WERI-Rb-1 (cell line): ENCODE data around the gene PDILT.

Experiments
- DNase-seq: peaks from one replicate; pipeline ENCODE4 v3.0.0-alpha.2; 2020
- H3K27ac ChIP-seq: fragments of 250-450 bp; sonication (Bioruptor Pico); 2 replicates; pipeline ENCODE4 v1.5.1; 2020; ENCODE audit warnings: mild to moderate bottlenecking, moderate library complexity
- H3K27me3 ChIP-seq: fragments of 250-450 bp; sonication (Bioruptor Pico); 2 replicates; pipeline ENCODE4 v1.5.1; 2021; ENCODE audit warnings: mild to moderate bottlenecking, low read depth, moderate library complexity; ENCODE audit not compliant: insufficient read depth, severe bottlenecking
- H3K36me3 ChIP-seq: fragments of 250-450 bp; sonication (Bioruptor Pico); 2 replicates; pipeline ENCODE4 v1.5.1; 2020; ENCODE audit warnings: mild to moderate bottlenecking, moderate library complexity
- H3K4me3 ChIP-seq: 2 replicates; pipeline ENCODE4 v1.5.1; 2011; ENCODE audit warnings: low read depth, mild to moderate bottlenecking, control low read depth, low read length
- H3K9me3 ChIP-seq: fragments of 250-450 bp; sonication (Bioruptor Pico); 2 replicates; pipeline ENCODE4 v1.5.1; 2021; ENCODE audit warnings: mild to moderate bottlenecking, moderate library complexity; ENCODE audit not compliant: severe bottlenecking
- TF ChIP-seq, protein P1 (sequence below): IDR thresholded peaks from 2 replicates; pipeline ENCODE4 v1.5.1; 2011; ENCODE audit warnings: low read depth, mild to moderate bottlenecking, control low read depth, inconsistent platforms, low read length

PDILT gene

DNA sequence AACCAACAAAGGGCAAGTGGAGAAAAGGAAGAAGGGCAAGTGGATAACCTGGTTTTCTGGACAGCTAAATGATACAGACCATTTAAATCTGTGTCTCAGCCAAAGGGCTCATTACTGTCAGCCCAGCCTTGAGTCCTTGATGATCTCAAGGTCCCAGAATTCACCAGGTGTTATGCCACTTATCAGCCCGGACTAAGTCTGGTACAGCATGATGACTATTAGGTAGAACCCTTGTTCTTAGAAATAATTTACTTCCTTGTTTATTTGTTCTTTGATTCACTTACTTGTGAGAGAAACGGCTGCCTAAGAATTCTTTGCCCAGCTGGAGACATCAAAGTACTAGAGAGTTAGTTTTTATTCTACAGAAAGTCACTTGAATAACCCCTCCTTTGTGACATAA is 3.5 kb downstream of the PDILT start:
- no peaks in the 10 kb centered on the region for H3K9me3 ChIP-seq
- H3K36me3 ChIP-seq: no peaks in the 10 kb centered on the region
- TF ChIP-seq, protein P1, sequence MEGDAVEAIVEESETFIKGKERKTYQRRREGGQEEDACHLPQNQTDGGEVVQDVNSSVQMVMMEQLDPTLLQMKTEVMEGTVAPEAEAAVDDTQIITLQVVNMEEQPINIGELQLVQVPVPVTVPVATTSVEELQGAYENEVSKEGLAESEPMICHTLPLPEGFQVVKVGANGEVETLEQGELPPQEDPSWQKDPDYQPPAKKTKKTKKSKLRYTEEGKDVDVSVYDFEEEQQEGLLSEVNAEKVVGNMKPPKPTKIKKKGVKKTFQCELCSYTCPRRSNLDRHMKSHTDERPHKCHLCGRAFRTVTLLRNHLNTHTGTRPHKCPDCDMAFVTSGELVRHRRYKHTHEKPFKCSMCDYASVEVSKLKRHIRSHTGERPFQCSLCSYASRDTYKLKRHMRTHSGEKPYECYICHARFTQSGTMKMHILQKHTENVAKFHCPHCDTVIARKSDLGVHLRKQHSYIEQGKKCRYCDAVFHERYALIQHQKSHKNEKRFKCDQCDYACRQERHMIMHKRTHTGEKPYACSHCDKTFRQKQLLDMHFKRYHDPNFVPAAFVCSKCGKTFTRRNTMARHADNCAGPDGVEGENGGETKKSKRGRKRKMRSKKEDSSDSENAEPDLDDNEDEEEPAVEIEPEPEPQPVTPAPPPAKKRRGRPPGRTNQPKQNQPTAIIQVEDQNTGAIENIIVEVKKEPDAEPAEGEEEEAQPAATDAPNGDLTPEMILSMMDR: no peak
- H3K27me3 ChIP-seq: peaks cover 72% of the 10 kb centered on the region
- no peak overlapping the region for H3K4me3 ChIP-seq
- no peak overlapping the region for H3K27ac ChIP-seq
- DNase-seq: no peak

DNA sequence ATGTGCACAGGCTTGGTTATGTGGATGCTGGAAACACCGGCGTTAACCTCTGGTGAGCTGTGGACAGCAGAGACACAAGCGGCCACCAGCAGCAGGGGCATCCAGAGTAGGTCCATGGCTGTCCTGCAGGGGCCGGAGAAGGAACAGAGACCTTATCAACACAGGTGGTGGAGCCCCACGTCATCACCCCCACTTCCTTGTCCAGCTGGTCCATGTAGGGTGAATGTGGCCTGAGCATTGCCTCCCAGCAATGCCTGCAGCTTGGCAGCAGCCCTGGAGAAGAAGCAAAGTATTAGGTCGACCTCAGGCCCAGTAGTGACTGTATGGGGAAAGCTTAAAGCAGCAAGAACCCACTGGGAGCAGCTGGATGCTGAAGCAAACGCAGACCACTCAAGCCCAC is 5.4 kb downstream of the PDILT start:
- no peak for DNase-seq
- Histone ChIP-seq H3K36me3 (no peaks in the 10 kb centered on the region), H3K4me3 (no peak overlapping the region), H3K27me3 (peaks cover 68% of the 10 kb centered on the region), H3K9me3 (no peaks in the 10 kb centered on the region), H3K27ac (no peak overlapping the region)
- TF ChIP-seq, protein P1: no peak

DNA sequence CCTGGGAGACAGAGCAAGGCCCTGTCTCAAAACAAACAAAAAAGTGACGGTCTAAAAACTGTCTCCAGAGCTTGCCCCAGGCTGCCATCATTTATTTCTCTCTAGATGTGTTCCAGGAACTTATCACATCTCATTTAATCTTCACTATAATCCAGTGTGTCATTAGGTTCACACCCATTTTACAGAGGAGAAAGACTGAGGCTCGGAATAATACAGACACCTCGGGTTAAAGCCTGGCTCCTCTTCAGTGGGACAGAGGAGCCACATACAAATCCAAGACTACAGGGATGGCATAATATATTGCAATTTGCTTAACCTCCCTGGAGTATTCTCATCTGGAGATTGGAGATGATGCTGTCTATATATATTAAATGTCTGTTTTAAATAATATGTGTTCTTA is 5.9 kb downstream of the PDILT start:
- no peak overlapping the region for H3K27ac ChIP-seq
- H3K4me3 ChIP-seq: no peak overlapping the region
- peaks cover 67% of the 10 kb centered on the region for H3K27me3 ChIP-seq
- no peak for DNase-seq
- TF ChIP-seq, protein P1: no peak
- H3K9me3 ChIP-seq: no peaks in the 10 kb centered on the region
- no peaks in the 10 kb centered on the region for H3K36me3 ChIP-seq

DNA sequence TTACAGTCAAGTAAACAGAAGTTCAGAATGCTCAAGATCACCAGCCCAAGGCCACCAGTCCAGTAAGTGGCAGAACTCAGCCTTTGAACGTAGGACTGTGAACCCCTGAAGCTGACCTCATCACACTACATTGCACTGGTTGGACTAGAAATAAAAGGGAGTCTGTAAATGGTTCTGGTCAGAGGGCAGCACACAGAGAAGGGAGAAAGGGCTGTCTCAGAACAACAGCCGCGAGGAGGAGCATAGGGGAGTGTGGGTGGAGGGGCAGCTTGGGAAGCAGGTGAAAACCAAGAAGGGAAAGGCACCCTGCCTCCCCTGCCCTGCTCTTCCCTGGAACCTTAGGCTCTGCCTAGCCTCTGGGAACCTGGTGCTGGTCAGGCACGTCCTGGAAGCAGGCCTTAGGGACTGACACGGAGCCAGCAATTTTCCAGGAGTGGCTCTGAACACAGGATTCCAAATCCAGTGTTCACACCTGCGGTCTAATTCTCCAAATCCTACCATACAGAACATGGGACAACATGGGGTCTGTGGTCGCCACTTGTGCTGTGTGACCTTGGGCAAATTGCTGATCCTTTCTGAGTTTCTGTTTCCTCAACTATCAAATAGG is 7.0 kb downstream of the PDILT start:
- Histone ChIP-seq H3K36me3 (no peaks in the 10 kb centered on the region), H3K4me3 (no peak overlapping the region), H3K9me3 (no peaks in the 10 kb centered on the region), H3K27ac (no peak overlapping the region), H3K27me3 (peaks cover 68% of the 10 kb centered on the region)
- TF ChIP-seq, protein P1: no peak
- no peak for DNase-seq

DNA sequence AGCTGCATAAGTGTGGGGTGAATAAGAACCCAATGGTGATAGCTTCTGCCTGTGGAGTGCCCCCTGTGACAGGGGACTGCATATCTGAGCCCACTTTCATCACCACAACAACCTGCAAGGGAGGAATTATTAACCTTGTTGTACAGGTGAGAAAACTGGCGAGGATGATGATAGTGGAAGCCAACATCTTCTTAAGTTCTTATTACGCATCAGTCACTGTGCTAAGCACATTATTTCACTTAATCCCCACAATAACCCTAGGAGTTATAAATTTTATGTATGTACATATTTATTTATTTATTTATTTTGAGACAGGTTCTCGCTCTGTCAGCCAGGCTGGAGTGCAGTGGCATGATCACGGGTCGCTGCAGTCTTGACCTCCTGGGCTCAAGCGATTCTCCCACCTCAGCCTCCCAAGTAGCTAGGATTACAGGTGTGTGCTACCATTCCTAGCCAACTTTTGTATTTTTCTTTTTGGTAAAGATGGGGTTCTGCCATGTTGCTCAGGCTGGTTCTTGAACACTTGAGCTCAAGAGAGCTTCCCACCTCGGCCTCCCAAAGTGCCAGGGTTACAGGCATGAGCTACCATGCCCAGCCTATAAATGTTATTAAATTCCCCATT is 7.6 kb downstream of the PDILT start:
- Histone ChIP-seq H3K9me3 (no peaks in the 10 kb centered on the region), H3K27ac (no peak overlapping the region), H3K4me3 (no peak overlapping the region), H3K27me3 (peaks cover 62% of the 10 kb centered on the region), H3K36me3 (no peaks in the 10 kb centered on the region)
- TF ChIP-seq, protein P1: no peak
- no peak for DNase-seq

DNA sequence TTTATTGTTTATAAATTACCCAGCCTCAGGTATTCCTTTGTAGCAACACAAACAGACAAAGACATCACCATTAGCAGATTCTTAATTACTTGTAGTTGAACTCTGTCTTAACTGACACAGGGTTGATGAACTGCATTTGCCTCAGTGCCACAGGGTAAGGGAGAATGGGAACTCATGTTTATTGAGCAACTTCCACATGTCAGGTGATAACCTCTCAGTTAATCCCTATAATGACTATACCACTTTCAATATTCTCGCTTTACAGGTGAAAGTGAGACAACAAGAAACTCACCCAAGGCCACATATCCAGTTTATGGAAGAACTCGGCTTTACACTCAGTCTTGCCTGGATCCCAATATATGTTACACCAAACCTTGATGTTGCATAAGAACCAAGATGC is 8.6 kb downstream of the PDILT start:
- peaks cover 59% of the 10 kb centered on the region for H3K27me3 ChIP-seq
- no peak for DNase-seq
- TF ChIP-seq, protein P1: no peak

More for the DNA sequence above, 8.6 kb downstream of the PDILT start:
- no peaks in the 10 kb centered on the region for H3K9me3 ChIP-seq
- no peaks in the 10 kb centered on the region for H3K36me3 ChIP-seq
- no peak overlapping the region for H3K4me3 ChIP-seq
- H3K27ac ChIP-seq: no peak overlapping the region
